Stimulated activated CD4-positive, alpha-beta T cell treated with anti-CD3 and anti-CD28 coated beads, Interleukin-1b, Interleukin-23, amount 100 ng/mL, for 4 hours (primary cell): ENCODE results near the gene PDCD10.

Experiments
- DNase-seq, 2 donors: peaks; one replicate each; pipeline ENCODE4 v3.0.0-alpha.2; 2020; ENCODE audit warnings: low read depth in 2 of 2

The PDCD10 gene

DNA sequence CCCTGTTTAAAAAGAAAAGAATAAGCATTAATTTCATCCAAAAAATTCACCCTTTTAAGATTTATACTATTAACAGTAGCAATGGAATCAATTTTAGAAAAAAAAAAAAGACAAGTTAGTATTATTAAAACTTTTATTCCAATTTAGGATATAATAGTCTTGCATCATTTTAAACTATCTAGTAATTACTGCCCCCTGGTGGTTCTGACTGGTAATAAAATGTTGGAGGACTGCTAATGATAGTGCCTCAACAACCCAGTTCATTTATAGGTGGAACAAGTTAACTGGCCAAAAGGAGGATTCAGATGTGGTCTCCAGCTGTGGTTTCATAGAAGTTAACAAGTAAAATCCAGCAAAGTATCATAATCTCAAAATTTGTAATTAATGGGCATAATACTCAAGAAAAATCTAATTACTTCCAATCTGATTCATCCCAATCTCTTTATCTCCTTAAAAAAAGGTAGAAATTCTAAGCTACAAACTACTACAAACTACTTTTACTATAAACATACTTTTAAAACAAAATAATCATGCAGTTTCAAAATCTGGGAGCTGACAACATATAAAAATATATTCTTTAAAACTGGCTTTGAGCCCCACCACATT, 50.2 kb downstream of the PDCD10 start:
- peak in 1 of 2 donors; percentile 54 for DNase-seq

DNA sequence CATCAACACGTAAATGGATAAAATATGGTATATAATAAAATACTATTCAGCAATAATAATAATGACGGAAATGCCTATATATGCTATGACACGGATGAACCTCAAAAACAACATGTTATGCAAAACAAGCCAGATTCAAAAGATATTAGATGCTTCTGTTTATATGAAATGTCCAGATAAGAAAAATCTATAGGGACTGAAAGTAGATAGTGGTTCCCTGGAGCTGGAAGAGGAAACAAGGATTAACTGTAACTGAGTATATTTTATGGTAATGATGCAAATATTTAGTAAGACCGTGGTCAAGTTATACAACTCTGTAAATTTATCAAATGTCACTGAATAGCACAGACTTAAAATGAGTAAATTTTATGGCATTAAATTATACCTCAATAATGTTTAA, 55.2 kb downstream of the PDCD10 start:
- DNase-seq, result no peak

DNA sequence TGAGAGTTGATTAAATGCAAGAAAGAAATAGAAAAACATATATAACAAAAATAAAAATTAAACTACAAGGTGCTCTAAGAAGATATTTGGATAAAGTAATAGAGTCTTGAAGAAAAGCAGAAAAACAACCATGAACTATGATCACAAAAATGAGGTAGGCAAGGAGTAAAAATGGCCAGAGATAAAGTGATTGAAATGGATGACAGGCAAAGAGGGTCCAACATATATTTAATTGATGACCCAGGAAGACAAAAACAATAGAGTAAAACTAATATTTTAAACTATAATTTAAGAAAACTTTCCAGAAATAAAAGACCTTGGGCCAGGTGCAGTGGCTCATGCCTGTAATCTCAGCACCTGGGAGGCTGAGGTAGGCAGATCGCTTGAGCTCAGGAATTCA, 58.8 kb downstream of the PDCD10 start:
- DNase-seq, result no peak

GRCh38 chr3:167673221-167673620, 61.5 kb downstream of the PDCD10 start:
- DNase-seq, result no peak

DNA sequence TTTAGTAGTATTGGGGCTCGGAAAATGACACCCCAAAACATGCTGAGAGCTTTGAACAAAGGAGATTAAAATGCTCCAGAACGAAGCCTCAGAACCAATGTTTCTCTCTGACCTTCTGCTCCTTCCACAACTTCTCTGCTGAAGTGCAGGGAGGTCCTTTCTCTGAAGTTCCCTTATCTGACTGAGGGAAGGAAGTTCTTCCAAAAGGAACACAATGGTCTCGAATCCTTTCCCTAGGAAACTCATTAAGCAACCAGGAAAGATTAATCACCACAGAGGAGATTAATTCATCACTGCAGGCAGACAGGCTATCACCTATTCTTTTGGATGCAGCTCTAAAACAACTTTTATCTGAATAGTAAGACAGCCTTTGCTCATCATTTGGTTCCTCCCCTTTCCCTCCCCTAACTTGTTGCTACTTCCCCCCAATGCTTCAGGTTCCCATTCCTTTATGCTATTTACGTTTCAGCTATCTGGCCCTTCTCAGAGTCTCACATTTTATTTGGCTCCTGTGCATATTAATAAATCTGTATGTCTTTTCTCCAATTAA, 62.7 kb downstream of the PDCD10 start:
- DNase-seq, result no peak

DNA sequence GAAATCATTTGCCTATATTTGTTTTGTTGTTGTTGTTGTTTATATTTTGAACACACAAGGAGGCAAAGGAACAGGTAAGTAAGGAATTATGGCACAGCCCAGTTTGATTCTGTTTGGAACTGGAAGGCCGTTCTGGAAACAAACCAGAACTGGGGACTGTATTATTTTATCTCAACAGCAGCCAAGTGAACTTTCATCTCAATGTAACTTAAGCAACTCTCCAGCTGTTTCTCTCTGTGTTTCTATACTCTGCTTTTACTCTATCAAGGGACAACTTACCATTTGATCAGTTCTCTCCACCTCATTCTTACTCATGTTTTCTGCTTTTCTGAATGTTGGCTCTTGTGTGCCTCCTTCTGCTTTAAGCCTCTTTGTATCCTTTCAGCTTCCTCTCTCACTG, 65.0 kb downstream of the PDCD10 start:
- DNase-seq, result no peak

GRCh38 chr3:167668651-167669050, 66.0 kb downstream of the PDCD10 start:
- no peak for DNase-seq

DNA sequence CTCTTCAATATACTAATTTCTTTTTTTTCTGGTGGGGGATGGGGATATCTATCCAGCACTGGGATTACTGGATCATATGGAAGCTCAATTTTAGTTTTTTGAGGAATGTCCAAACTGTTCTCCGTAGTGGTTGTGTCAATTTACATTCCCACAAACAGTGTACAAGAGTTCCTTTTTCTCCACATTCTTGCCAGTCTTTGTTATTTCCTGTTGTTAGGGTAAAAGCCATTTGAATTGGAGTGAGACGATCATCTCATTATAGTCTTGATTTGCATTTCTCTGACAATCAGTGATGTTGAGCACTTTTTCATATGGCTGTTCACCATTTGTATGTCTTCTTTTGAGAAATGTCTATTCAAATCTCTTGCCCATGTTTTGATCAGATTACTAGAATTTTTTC, 68.1 kb downstream of the PDCD10 start:
- no peak for DNase-seq

- no peak for DNase-seq
Observed at GRCh38 chr3:167662919-167663400, 71.7 kb downstream of the PDCD10 start.

- DNase-seq, result no peak
Observed at GRCh38 chr3:167657684-167658225, 76.9 kb downstream of the PDCD10 start.

DNA sequence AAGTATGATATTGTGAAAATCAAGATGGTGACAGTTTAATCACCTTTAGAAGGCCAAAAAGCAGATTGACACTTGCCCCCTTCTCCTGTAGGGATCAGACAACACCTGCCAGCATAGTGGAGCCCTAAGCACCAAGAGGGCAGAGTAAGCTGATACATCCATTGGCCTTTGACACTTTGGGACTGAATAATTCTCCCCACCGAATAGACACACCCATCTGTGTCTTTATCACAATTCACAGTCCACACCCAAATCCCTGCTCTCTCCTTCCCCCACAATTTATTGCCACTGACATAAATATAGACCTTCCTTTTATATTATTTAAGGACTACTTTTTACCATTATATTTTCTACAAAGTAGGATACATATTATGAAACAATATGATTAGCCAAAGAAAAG, 77.9 kb downstream of the PDCD10 start:
- no peak for DNase-seq

GRCh38 chr3:167653760-167654159, 80.9 kb downstream of the PDCD10 start, which contains the start of gene WDR49:
Gene WDR49, minus strand, starts transcription at chr3:167653942. Its CDS starts 517 bp downstream, at chr3:167653425.
- DNase-seq, result no peak

GRCh38 chr3:167653155-167653554, 81.5 kb downstream of the PDCD10 start:
- no peak for DNase-seq

DNA sequence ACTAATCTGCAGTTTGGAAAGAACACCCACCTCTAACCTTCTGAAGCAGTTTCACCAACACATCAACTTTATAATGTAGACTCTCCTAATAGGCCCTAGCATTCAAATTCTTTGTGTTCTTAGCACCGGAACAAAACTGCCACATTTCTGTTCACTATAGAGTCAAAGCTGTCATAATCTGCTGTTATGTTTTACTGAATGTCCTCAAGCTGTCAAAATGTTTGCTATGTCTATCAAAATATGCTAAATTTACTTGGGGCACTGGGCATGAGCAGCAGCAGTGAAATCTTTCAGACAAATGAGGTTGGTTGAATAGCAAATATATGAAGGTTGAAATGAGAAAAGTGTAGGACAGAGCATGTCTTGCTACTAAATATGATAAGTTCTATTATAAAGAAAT, 82.9 kb downstream of the PDCD10 start:
- DNase-seq, result no peak

DNA sequence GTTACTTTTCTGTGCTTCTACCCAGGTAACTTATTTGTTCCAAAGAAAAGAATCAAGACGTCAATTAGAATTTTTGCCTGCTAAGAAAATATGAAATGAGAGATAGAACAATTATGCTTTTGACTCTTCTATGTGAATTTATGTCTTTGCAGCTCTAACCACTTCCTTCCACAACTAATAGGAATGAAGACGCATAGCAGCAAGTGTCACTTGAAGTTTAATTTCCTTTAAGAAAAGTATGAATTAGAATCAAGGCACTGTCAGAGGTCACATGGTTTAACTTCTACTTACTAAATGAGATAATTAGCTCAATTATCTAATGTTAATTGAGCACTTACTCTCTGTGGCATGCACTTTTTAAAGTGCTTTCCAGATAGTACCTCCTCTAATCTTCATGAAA, 84.2 kb downstream of the PDCD10 start:
- DNase-seq, result no peak

- DNase-seq, result no peak
Observed at GRCh38 chr3:167649746-167650145, 84.9 kb downstream of the PDCD10 start.

GRCh38 chr3:167644611-167645010, 90.1 kb downstream of the PDCD10 start:
- DNase-seq, result no peak
